Hematopoietic multipotent progenitor cell treated with erythropoietin and hydrocortisone succinate and interleukin-3 and kit ligand, for 4 days (in vitro differentiated cells): ENCODE results near the gene PRM1.

Experiments
- DNase-seq: peaks from one replicate; pipeline ENCODE4 v3.0.0-alpha.2; 2015

Gene PRM1

DNA sequence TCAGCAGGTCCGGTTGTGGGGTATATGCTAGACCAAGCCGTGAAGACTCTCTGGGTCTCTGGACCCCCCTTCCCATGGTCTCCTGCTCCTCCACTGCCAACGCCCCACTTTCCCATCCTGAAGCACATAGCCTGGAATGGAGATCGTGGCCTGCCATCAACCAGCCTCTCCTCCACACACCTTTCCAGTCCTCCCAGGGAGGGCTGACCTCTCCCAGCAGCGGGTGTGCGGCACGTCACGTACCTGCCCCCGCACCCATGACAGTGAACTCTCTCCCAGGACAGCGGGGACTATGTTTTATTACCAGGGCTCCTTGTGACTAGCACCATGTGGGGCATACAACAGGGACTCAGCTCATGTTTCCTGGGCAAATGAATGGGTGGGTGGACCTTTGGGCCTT is 9.5 kb downstream of the PRM1 start:
- no peak for DNase-seq

DNA sequence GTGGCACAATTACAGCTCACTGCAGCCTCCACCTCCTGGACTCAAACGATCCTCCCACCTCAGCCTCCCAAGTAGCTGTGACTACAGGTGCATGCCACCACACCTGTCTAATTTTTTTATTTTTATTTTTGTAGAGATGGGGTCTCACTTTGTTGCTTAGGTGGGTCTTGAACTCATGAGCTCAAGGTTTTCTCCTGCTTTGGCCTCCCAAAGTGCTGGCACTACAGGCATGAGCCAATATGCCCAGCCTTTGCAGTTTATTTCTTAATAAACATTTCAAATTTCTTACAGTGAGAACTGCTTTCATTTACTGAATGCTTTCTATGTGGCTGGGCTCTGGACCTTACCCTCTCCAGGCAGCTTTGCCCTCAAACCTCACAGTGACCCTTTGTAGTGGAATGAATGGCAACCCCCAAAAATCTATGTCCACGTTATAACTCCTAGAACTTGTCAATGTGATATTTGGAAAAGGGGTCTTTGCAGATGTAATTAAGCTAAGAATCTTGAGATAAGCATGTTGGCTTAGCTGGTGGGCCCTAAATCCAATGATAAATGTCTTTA is 10.4 kb downstream of the PRM1 start:
- no peak for DNase-seq

- no peak for DNase-seq
Measured at GRCh38 chr16:11268921-11269375, 12.2 kb downstream of the PRM1 start, which contains the start of gene TNP2. Gene TNP2 (minus strand): TSS chr16:11269325. CDS start chr16:11269262, 63 bp downstream.

DNA sequence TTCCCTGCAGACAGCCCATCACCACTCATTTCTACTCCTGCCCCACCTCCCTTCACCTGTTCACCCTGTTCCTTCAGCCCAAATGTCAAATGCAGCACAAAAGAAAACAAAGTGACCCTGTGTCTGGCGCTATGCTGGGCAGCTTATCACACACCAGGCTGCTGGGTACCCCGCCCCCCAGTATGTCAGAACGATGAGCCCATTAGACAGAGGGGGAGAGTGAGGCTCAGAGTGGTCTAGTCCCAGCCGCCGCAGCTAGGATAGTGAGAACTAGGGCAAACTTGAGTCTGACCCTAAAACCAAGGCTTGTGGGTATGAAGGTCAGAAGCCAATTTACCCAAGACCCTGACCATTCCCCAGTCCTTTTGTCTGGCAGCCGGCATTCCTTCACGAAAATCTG is 16.0 kb downstream of the PRM1 start:
- DNase-seq: no peak

GRCh38 chr16:11264155-11264832 is 16.8 kb downstream of the PRM1 start:
- peak; percentile 56 for DNase-seq

GRCh38 chr16:11263737-11264136 is 17.4 kb downstream of the PRM1 start:
- DNase-seq: no peak

DNA sequence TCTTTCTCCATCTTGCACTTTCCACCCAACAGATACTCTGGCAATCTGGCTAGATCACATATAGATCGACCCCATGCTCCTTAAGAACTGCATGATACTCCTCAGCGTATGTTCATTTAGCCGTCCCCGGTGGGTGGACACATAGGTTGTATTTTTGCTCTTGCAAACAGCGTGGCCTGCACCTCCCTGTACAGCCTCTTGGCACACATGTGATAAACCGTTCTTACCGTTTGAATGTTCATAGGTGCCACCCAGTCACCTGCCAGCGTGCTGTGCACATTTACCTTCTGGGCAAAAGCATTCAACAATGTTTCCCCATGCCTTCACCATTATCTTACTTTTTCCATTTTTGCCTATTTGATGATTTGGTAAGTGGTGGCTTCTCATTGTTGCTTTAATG is 18.2 kb downstream of the PRM1 start:
- no peak for DNase-seq

GRCh38 chr16:11260596-11260966 is 20.5 kb downstream of the PRM1 start:
- DNase-seq: no peak

DNA sequence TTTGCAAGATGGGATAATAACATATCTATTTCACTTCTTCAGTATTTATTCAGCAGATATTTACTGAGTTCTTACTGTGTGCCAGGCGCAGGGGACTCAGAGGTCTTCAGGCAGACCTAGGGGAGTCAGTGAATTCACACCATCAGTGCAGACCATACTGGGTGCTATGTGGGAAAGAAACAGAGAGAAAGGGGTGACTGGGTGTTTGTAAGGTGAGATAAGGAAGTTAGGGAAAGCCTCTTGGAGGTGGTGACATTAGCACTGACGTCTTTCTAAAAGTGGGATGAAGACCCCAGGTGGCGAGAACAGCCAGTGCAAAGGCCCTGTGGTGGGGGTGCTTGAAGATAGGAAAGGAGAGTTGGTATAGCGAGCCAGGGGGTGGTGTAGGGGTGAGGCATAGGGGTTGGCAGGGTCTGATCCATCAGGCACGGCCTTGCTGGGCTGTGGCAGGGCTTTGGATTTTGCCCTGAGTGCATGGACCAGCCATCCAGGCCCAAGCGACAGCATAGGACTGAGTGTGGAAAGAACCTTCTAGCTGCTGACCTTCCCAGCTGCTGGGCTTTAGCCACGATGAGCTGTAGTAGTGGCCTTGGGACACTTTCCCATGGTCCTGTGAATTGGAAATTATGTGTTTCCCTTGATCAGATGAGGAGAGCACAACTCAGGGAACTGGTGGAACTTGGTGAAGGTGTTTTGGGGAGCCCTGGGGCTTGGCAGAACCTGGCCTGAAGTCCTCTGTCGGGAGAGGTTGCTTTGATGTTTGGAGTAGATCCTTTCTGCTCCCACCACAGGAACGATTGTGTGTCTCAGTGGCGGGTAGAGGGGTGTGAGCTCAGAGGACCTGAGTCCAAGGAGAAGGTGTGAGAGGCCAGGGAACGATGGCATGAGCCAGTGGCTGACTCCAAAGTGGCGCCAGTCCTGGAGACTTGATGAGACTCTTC is 21.2 kb downstream of the PRM1 start:
- DNase-seq: no peak

- no peak for DNase-seq
Measured at GRCh38 chr16:11258553-11259492, 22.3 kb downstream of the PRM1 start.

- peak; percentile 94 for DNase-seq
Measured at GRCh38 chr16:11257131-11257938, 23.8 kb downstream of the PRM1 start.

- no peak for DNase-seq
Measured at GRCh38 chr16:11256661-11257130, 24.4 kb downstream of the PRM1 start.

- DNase-seq: peak; percentile 93
Measured at GRCh38 chr16:11255737-11256660, 25.1 kb downstream of the PRM1 start, which contains the start of gene SOCS1. Gene SOCS1 (minus strand): TSS chr16:11256204. CDS start chr16:11255478, 726 bp downstream.

GRCh38 chr16:11254913-11255736 is 26.0 kb downstream of the PRM1 start:
- DNase-seq: peak; percentile 75

DNA sequence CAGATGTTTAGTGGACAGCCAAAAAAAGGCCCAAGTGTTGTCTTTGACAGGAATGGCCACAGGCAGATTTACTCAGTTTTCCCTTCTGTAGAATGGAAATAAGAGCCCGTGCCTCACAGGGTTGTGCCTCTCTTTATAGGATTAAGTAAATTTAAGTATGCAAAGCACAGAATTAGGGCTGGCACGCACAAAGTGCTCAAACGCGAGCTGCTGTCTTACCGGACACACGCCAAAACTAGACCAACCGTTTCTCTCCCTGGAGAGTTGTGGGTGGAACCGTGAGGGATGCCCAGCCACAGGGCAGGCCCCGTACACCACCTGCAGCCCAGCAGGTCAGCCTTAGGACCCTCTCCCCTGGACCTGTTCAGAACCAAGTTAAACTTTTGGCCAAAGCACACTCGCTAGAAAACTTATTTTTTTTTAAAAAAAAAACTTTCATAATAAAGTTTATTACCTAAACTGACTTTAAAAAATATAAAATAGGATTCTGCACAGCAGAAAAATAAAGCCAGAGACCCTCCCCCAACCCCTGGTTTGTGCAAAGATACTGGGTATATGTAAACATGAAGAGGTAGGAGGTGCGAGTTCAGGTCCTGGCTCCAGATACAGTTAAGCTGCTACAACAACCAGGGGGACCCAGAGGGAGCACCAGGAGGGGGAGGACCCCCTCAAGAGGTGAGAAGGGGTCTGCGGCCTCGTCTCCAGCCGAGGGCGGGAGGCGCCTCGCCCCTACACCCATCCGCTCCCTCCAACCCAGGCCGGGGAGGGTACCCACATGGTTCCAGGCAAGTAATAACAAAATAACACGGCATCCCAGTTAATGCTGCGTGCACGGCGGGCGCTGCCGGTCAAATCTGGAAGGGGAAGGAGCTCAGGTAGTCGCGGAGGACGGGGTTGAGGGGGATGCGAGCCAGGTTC is 26.9 kb downstream of the PRM1 start:
- DNase-seq: no peak

DNA sequence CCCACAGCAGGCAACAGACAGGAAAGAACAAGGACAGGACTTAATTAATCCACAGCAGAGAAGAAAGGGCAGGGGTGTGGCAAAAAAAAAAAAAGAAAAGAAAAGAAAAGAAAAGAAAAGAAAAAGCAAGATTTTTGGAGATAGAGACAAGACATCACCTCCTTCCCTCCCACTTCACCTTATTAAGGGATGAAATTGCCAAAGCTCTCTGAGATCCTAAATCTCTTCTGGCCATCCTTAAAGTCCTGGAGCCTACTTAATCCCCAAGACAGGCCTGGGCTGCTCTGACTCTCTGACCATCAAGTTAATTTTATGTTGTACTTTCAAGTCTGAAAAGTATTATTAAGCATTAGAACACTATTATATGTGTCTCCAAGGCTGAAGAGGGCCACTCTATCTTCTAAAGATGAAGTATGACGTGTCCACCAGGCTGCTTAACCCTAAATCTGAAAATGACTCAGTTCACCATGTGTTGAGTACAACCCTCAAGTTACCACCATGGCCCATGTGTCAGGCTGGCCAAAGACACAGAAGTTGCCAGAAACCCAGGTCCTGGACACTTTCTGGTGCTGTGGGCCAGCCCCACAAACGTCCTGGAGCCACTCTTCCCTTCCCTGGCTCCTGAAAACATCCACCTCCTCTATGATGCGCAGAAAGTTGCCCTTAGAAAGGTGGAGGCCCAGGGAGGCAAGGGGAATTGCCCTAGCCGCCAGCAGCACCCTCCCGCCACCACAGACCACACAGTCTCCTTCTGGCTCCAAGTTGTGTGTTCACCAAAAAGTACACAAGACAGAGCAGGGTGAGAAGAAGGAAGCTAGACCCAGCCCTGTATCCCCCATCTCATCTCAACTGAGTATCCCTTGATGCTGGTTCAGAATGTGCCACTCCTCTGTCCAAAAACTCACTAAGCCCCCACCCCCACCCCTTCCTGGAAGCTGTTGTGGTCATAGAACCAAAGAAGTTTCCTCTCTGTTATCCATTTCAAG is 27.8 kb downstream of the PRM1 start:
- peak; percentile 64 for DNase-seq

- DNase-seq: no peak
Measured at GRCh38 chr16:11252482-11252931, 28.6 kb downstream of the PRM1 start.
